Adipose tissue (tissue), 3 donors: ENCODE measurements around the gene OR2T4. TPM values are rescaled to one million over a fixed set of nuclear protein-coding genes. Genes with fewer than 3 reads are reported as not detected.

Source experiments
- polyA plus RNA-seq, 3 donors: library from polyadenylated mRNA; stranded (reverse); fragments of 200-250 nt; gene quantifications; one replicate each; pipeline ENCODE4 v1.2.3, GENCODE V29; 2013
- donor health status: healthy with polysubstance abuse.
- donor health status: Bipolar disorder and iron deficiency.
- donor health status: healthy.

The OR2T4 gene
- polyA plus RNA-seq, 3 donors, result not detected

Other genes with a start within 250 kb of the OR2T4 start
- not detected for gene OR2M5, start 216.5 kb upstream of the OR2T4 start, polyA plus RNA-seq
- gene OR2M2, start 186.8 kb upstream of the OR2T4 start, polyA plus RNA-seq, result not detected
- gene OR2M3, start 164.4 kb upstream of the OR2T4 start, polyA plus RNA-seq, result not detected
- gene OR2M4, start 130.2 kb upstream of the OR2T4 start, polyA plus RNA-seq, result not detected
- not detected for gene OR2T33, start 83.7 kb upstream of the OR2T4 start, polyA plus RNA-seq
- not detected for gene OR2T12, start 58.2 kb upstream of the OR2T4 start, polyA plus RNA-seq
- not detected for gene OR2M7, start 37.1 kb upstream of the OR2T4 start, polyA plus RNA-seq
- not detected for gene OR14C36, start 12.9 kb upstream of the OR2T4 start, polyA plus RNA-seq
- not detected for gene OR2T6, start 14.1 kb downstream of the OR2T4 start, polyA plus RNA-seq
- gene OR2T1, start 41.4 kb downstream of the OR2T4 start, polyA plus RNA-seq, result not detected
- gene OR2T2, start 84.0 kb downstream of the OR2T4 start, polyA plus RNA-seq, result not detected
- not detected for gene OR2T3, start 111.7 kb downstream of the OR2T4 start, polyA plus RNA-seq
- gene OR2T5, start 126.9 kb downstream of the OR2T4 start, polyA plus RNA-seq, result not detected
- not detected for gene OR2G6, start 146.4 kb downstream of the OR2T4 start, polyA plus RNA-seq
- not detected for gene OR2T29, start 201.1 kb downstream of the OR2T4 start, polyA plus RNA-seq
- not detected for gene OR2T34, start 213.1 kb downstream of the OR2T4 start, polyA plus RNA-seq
- gene OR2T10, start 236.0 kb downstream of the OR2T4 start, polyA plus RNA-seq, result not detected